HG03432 (cell line): ENCODE results near the gene BOLA1.
"Not testable (repeated sequence)": the region's sequence is repeated elsewhere in the genome, so short reads cannot be mapped to it uniquely, and the experiment has no call there.

Experiments
- ATAC-seq: cut with Tn5 transposase; IDR thresholded peaks from one replicate; pipeline ENCODE4 v1.9.1; 2021; ENCODE audit warnings: mild to moderate bottlenecking, moderate library complexity; ENCODE audit not compliant: unreplicated experiment

The BOLA1 gene

DNA sequence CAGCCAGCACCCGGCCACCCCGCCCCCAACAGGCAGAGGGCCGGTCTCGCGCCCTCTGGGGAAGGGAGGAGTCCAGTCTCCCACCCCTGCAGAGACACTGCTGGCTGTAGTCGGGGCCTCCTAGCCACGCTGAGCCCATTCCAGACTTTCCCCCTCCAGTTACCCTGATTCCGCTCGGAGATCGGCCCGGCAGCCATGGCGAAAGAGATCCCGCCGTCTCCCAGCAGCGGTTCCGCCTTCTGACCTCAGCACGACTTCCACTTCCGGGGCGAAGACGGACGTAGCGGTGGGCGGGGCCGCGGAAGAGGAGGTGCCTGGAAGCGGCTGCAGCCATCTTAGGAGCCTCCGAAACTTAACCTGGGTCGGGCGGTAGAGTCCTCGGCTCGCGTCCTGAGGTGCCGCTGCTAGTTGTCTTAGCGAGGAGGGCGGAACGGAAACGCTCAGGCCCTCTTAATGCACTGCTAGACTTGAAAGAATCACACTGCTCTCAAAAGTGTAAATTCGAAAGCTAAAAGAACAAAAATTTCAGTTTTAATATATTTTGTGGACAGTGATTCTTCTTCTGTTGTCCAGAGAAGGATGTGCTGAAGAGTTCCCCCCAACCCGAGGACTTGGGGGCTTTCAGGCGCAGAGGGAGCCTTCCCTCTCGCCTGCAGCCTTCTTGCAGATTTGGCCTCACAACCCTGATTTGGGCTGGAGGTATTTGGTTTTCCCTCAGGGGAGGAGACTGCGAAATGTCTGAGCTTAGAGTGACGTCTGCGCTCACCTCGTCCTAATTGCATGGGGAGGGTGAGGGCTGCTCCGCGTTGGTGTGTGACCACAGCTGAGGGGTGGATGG is 28.4 kb downstream of the BOLA1 start, which contains the start of gene SF3B4:
TSS of gene SF3B4 (minus strand) at position 241 of the 838 bp plus-strand sequence. CDS start at position 197, 44 bp downstream.
- peak; percentile 95 for ATAC-seq

DNA sequence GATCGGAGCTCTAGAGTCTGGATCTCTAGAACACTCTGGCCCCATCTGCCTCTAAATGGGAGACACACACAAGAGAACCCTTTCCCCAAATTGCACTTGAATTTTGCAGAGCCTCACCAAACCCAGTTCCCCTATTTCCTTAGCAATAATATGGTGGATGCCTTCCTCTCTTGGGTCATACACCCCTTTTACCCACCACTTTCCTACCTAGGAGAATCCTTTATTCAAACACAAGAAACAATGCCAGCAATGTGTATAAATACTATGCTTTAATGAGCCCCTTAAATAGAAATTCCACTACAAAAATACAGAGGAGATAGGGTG is 29.0 kb downstream of the BOLA1 start:
- no peak for ATAC-seq

DNA sequence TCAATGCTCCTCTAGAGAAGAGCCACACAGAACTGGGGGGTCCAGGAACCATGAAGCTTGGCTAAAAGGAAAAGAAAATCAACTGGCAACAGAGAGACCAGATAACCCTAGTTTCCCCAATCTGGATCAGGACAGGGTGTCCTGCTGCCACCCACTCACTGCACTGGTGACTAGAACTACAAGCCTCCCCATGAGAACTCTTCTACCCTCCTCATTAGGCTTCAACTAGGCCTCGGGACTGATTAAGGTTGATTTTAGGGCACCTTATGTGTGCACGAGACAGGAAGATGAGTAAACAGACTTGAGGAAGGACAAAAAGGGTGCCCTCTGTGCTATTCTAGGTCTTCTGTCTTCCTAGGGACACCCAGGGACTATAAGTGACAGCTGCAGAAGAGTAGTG is 30.5 kb downstream of the BOLA1 start:
- ATAC-seq = no peak

DNA sequence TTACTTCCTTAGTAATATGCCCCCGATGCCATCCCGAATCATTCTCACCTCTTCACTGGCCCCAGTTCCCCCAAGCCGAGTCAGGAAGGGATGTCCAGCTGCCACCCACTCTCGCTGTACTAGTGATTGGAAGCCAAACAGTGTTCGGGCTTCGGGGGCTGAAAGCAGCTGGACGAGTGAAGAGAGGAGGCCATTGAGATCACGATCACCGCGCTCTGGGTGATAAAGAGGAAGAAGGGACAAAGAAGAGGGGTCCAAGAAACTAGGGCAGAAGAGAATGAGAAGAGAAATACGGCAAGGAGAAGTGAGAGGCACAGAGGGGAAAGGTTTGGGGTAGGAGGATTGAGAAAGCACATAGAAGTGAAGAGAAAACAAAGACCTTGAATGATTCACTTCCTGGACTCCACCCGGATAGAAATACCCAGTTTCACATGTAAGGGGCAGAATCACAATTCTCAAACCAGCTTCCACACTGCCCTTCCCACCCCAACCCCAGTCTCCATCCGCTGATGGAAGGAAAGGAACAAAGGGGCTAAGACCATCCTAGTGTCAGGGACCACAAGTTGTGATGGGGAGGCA is 31.9 kb downstream of the BOLA1 start:
- no peak for ATAC-seq

DNA sequence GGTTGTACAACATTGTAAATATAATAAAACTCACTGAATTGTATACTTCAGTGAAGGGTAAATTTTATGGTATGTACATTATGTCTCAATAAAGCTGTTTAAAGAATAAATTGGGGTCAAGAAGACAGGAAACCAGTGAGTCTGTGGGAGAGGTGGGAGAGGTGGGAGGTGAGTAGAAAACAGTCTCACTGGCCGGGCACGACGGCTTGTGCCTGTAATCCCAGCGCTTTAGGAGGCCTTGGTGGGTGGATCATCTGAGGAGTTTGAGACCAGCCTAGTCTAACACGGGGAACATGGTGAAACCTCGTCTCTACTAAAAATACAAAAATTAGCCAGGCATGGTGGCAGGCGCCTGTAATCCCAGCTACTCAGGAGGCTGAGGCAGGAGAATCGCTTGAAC is 33.1 kb downstream of the BOLA1 start:
- no peak for ATAC-seq

DNA sequence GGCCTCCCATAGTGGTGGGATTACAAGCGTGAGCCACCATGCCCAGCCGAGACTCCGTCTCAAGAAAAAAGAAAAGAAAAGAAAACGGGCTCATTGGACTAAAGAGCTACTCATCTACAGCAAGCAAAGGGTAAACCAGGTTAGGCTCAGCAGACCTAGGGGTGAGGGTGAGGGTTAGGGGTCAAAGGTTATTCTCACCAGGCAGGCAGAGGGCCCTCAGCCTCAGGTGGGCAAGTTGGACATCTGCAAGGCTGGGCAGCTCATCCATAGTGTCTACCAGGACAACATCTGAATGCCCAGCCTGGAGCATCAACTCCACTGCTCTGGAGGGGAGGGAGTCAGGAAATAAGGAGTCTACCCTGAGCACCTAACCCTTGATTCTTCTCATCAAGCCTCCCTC is 33.8 kb downstream of the BOLA1 start:
- no peak for ATAC-seq

DNA sequence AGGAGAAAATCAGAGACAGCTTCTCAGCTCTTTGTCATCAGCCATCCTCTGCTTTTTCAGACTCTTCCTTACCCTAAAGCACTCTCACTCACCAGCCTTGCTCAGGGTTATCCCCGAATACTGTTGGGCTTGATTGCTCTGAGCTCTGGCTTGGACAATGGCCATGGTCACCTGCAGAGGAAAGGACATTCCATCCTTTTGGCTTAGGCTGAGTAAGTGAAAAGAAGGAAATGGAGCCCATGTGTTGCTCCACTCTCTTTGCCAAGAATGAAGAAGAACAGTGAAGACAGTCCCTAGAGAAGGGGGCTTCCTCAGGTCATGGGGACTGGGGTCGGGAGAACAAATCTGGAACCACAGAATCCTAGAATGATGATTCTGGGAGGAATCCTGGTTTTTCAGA is 35.0 kb downstream of the BOLA1 start:
- no peak for ATAC-seq

DNA sequence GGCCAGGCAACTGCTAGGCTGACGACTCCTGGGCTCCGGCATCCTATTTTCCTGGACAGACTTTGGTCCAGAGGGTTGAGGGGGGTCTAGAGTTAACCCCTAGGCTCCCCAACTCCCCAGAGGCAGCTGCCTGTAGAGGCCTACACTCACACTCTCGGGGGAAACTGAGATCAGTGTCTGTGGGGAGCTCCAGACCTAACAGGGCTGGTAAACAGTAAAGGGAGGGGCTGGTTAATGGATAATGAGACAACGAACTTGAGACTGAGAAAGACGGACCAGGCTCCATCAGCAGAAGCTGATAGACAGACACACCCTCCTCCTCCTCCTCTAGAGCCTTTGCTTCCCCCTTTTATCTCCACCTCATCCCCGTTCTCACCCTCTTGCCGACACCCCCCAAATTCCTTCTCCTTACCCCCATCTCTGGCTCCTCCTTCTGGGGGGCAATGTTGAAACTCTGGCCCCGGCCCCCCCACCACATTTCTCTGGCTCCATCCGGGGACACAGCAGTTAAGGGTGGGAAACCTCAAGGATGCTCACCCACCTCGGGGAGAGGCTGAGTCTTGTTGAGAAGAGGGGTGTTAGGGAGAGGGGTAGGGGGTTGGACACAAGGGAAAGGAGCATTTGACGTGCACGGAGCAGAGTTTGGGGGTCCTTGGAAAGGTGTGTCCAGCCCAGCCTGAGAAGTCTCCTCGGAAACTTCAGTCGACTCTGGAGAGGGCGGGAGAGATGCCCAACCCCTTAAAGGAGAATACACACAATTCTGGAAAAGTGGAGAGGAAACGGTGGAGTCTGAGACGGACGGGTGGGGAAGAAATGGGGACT is 37.0 kb downstream of the BOLA1 start, which contains the start of gene MTMR11:
TSS of gene MTMR11 (minus strand) at position 710 of the 822 bp plus-strand sequence. CDS start at position 478, 232 bp downstream.
- ATAC-seq = no peak

DNA sequence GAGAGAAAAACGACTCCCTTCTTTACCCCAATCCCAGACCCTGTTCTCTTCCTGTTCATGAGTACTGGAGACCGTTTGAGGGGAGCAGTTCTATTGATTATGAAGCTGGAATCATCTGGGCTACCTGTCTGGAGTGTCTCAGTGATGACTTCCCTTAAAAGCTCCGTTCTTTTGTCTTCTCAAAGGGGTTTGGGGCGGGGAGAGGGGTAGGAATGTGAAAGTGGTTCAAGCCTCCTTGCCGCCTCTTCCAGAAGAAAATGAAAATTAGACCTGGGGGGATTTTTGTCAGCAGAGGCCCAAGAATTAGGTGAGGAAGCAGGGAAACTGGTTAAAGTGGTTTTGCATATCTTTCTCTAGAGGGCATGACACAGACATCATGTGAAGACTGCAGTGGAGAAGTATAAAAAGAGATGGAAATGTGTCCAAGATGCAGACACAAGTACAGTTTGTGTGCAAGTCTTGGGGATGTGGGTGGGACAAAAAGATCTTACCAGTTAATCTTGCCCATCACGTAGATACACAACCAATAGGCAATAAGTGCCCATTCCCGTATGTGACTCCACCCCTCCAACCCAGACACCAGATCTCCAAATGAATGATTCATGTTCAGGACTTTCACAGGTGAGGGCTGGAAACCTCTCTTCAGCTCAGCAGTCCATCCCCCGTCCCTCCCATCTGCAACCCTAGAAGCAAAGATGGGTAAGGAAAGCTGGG is 37.8 kb downstream of the BOLA1 start:
- no peak for ATAC-seq

DNA sequence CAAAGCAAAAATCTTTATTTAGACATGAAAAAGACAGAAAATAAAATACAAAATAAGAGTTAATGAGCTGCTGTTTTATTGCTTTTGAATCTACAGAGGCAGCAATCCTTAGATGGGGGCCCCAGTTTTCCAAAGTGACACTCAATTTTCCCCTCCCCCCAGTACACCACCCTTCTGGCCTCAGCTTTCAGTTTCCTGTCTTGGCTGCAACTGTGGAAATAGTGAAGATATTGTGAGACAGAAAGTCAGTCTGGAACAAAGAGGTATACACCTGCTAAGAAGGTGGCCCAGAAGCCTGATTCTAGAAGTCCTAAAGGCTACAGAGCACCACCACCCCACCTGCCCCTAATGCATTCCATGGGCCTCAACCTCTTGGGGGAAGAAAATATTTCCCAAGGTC is 38.4 kb downstream of the BOLA1 start:
- no peak for ATAC-seq

DNA sequence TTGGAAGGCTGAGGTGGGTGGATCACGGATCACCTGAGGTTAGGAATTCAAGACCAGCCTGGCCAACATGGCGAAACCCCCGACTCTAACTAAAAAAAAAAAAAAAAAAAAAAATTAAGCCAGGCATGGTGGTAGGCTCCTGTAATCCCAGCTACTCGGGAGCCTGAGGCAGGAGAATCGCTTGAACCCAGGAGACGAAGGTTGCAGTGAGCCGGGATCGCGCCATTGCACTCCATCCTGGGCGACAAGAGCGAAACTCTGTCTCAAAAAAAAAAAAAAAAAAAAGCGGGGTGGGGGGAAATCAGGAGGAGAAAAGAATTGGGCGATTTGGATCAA is 39.3 kb downstream of the BOLA1 start:
- ATAC-seq = not testable (repeated sequence)

DNA sequence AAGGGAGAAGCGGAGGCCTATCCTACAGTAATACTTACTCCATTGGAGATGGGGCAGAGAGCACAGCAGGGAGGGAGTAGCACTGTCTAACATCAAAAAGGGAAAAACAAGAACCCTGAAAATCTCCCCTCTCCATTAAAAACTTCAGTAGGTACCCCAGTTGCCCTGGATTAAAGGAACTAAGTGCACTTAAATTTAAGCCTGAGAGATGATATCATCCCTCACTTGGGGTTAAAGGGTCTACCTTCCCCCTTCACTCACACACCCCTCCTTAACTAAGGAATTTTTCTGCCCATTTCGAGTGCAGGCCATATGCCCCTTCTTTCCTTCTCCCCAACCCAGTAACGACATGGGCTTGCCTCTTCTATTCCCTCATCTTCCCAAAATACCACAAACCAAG is 41.1 kb downstream of the BOLA1 start:
- no peak for ATAC-seq

DNA sequence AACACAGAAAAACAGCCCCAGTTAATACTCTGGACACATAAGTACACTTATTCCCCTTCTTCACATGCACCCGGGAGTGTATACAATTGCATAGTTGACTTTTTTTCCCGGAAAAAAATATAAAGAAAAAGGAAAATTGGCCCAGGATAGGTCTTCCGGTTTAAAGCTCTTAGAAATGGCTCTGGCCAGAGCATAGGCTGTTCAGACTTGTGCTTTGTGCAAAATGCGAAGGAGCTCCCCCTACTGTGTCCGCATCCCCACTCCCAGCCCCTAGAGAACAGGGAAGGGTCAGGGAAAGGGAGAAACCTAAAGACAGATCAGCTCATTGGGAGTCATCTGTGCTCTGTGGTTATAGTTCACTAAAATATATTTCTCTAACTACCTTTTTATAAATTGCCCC is 42.8 kb downstream of the BOLA1 start:
- ATAC-seq = no peak

DNA sequence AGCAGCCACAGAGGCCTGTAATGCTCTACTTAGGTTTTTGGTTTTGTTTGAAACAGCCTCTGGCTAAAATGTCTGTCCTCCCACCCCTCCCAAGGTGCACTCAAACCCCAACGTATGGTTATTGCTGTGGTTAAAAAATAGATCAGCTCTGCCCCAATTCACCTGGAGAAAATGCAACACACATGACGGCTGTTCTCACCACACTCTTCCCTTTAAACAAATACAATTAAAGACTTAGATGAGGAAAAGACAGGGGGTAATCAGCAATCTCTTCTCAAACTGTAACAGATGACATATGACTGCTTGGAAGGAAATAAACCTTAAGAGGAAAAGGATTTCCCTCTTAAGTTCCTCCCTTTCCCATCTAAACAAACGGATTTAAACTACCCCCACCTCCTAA is 43.5 kb downstream of the BOLA1 start:
- no peak for ATAC-seq

DNA sequence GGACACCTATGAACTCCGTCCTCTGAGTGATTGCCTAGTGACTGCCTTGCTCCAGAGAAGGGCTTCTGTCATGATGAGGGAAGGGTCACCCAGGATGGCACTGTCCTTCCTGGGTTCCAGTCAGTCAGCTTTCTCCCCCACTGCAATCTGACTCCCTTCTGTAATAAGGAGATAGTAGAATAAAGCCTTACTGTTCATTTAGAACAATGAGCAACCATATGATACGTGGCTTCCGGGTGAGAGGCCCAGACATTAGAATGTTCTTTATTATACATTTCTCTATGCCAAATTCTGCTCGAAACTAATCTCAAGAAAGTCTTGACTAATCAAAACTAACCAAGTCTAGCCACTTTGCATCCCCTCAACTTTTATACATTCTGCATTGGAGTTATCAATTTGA is 45.8 kb downstream of the BOLA1 start:
- no peak for ATAC-seq

DNA sequence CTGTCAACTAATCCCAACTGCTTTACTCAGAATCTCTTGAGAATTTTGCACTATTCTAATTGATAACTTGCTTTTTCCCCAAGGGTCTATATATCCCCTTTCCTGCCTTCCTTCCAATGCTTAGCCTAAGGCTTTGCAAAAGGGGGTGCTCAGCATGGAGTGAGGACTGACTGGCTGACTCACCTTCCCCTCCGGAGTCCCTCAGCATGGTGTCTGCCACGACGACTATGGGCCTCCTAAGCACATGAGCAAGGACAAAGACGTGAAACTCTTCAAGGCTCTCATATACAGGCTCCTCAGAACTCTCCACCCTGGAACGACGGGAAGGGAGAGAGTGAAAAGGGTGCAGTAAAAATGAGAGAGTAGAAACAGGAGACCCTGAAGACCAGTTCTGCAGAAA is 50.5 kb downstream of the BOLA1 start:
- ATAC-seq = no peak
